HG03097 (cell line): ENCODE results near the gene MRRF.
A peak's percentile ranks its signal among the peaks of the same experiment; 100 is the strongest.

Experiments used
- ATAC-seq: cut with Tn5 transposase; IDR thresholded peaks from one replicate; pipeline ENCODE4 v1.9.1; 2021; ENCODE audit not compliant: unreplicated experiment, low FRiP score

The MRRF gene

GRCh38 chr9:122264360-122265148 lies at the start of gene MRRF, which contains the start of gene RBM18:
MRRF (plus strand) TSS chr9:122264882; CDS start chr9:122270892, 6,010 bp downstream.
RBM18 (minus strand) TSS chr9:122264840; CDS start chr9:122261492, 3,348 bp downstream.
- peak; percentile 79 for ATAC-seq

- ATAC-seq: no peak
These were observed 49.0 kb upstream of the MRRF start for GRCh38 chr9:122215663-122216062.

- no peak for ATAC-seq
These were observed 48.4 kb upstream of the MRRF start for GRCh38 chr9:122216138-122216797.

- ATAC-seq: no peak
These were observed 47.8 kb upstream of the MRRF start for GRCh38 chr9:122216798-122217418.

GRCh38 chr9:122217640-122218039 lies 47.0 kb upstream of the MRRF start:
- no peak for ATAC-seq

- no peak for ATAC-seq
These were observed 46.4 kb upstream of the MRRF start for GRCh38 chr9:122218071-122218934.

GRCh38 chr9:122218935-122219855 lies 45.5 kb upstream of the MRRF start:
- no peak for ATAC-seq

- ATAC-seq: no peak
These were observed 44.6 kb upstream of the MRRF start for GRCh38 chr9:122219856-122220672.

- no peak for ATAC-seq
These were observed 44.0 kb upstream of the MRRF start for GRCh38 chr9:122220673-122221182.

- no peak for ATAC-seq
These were observed 43.4 kb upstream of the MRRF start for GRCh38 chr9:122221183-122221811.

GRCh38 chr9:122222791-122223190 lies 41.9 kb upstream of the MRRF start:
- ATAC-seq: no peak

GRCh38 chr9:122223435-122223834 lies 41.2 kb upstream of the MRRF start:
- no peak for ATAC-seq

GRCh38 chr9:122225312-122226141 lies 39.2 kb upstream of the MRRF start:
- ATAC-seq: no peak

- no peak for ATAC-seq
These were observed 38.4 kb upstream of the MRRF start for GRCh38 chr9:122226142-122226757.

- no peak for ATAC-seq
These were observed 37.7 kb upstream of the MRRF start for GRCh38 chr9:122226758-122227574.

GRCh38 chr9:122227575-122227900 lies 37.1 kb upstream of the MRRF start:
- ATAC-seq: no peak
